HG02885 (cell line): ENCODE measurements around the gene CEND1.

Experiments used
- ATAC-seq: cut with Tn5 transposase; IDR thresholded peaks from one replicate; pipeline ENCODE4 v1.9.1; 2021; ENCODE audit warnings: mild to moderate bottlenecking; ENCODE audit not compliant: unreplicated experiment, poor library complexity

CEND1 gene

GRCh38 chr11:789943-790342, at the start of gene CEND1:
TSS of gene CEND1 (minus strand) at chr11:790090. CDS start at chr11:788576, 1,514 bp downstream.
- no peak for ATAC-seq

- no peak for ATAC-seq
Observed at GRCh38 chr11:839280-839623, 49.4 kb upstream of the CEND1 start.

GRCh38 chr11:838441-839279, 48.8 kb upstream of the CEND1 start:
- no peak for ATAC-seq

- no peak for ATAC-seq
Observed at GRCh38 chr11:837990-838307, 48.1 kb upstream of the CEND1 start.

GRCh38 chr11:837189-837989, 47.5 kb upstream of the CEND1 start:
- no peak for ATAC-seq

- no peak for ATAC-seq
Observed at GRCh38 chr11:836700-837099, 46.8 kb upstream of the CEND1 start.

- no peak for ATAC-seq
Observed at GRCh38 chr11:836274-836673, 46.4 kb upstream of the CEND1 start.

GRCh38 chr11:834371-835316, 44.8 kb upstream of the CEND1 start:
- no peak for ATAC-seq

- ATAC-seq = no peak
Observed at GRCh38 chr11:833849-834311, 44.0 kb upstream of the CEND1 start.

GRCh38 chr11:833114-833791, 43.4 kb upstream of the CEND1 start:
- ATAC-seq = peak; percentile 37

GRCh38 chr11:832529-833113, 42.7 kb upstream of the CEND1 start, which contains the start of gene CD151:
TSS of gene CD151 (plus strand) at chr11:832952. CDS start at chr11:836070, 3,118 bp downstream.
- ATAC-seq = peak; percentile 52

GRCh38 chr11:831961-832528, 42.2 kb upstream of the CEND1 start:
- no peak for ATAC-seq

- no peak for ATAC-seq
Observed at GRCh38 chr11:831118-831864, 41.4 kb upstream of the CEND1 start.

GRCh38 chr11:830295-831117, 40.6 kb upstream of the CEND1 start:
- no peak for ATAC-seq

- no peak for ATAC-seq
Observed at GRCh38 chr11:829847-830294, 40.0 kb upstream of the CEND1 start.

- ATAC-seq = no peak
Observed at GRCh38 chr11:829176-829846, 39.4 kb upstream of the CEND1 start.
